ENCODE data around the gene SHANK3. TPM values are rescaled to one million over a fixed set of nuclear protein-coding genes. Genes with fewer than 3 reads are reported as not detected.
"Not testable (repeated sequence)": the region's sequence is repeated elsewhere in the genome, so short reads cannot be mapped to it uniquely, and the experiment has no call there.

The SHANK3 gene
- total RNA-seq, 1 donor from 2014 or later = 0.02 TPM

- intact Hi-C loops (cut with micrococcal nuclease) = not testable (repeated sequence)
Measured at GRCh38 chr22:50643821-50644101, 28.9 kb upstream of the SHANK3 start.

- intact Hi-C loops (cut with micrococcal nuclease) = no loop called here
Measured at GRCh38 chr22:50653256-50653655, 19.4 kb upstream of the SHANK3 start.

DNA sequence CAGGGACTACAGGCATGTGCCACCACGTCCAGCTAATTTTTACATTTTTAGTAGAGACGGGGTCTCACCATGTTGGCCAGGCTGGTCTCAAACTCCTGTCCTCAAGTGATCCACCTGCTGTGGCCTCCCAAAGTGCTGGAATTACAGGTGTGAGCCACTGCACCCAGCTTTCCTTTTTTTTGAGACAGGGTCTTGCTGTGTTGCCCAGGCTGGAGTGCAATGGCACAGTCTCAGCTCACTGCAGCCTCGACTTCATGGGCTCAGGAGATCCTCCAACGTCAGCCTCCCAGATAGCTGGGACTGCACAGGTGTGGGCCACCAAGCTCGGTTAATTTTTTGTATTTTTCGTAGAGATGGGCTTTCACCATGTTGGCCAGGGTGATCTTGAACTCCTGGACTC is 18.0 kb upstream of the SHANK3 start:
- intact Hi-C loops (cut with micrococcal nuclease) = not testable (repeated sequence)

DNA sequence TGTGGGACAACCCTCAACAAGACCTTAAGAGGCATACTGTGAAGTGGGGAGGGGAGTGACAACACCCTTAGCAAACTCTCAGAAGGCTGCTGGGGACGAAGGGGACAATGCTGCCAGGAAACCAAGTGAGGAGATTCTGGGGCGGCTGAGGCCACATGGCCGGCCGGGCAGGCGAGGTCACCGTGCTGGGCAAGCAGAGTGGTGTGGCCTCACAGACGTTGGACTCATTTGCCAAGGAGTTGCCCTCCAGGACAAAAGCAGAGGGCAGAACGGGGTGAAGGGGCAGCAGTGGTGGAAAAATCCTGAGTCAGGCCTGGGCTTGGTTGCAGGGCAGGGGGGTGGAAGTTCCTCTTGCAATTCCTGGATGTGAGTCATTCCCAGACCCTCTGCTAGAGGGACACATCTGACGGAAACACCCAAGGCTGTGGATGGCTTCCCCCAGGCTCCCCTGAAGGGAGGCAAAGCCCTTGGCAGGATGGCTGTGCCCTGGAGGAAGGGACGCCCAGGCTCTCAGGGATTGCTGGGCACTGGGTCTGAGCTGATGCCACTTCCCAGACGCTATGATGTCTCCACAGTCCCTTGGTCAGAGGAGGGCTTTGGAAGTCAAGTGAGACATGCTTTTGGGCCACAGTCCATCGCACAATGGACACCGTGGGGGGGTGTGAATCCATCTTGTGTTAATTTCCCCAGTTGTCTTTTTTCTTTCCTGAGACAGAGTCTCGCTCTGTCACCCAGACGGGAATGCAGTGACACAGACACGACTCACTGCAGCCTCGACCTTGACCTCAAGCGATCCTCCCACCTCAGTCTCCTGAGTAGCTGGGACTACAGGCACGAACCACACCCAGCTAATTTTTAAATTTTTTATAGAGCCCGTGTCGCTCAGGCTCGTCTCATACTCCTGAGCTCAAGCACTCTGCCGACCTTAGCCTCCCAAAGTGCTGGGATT is 16.2 kb upstream of the SHANK3 start:
- intact Hi-C loops (cut with micrococcal nuclease) = no loop called here

GRCh38 chr22:50657925-50658324 is 14.7 kb upstream of the SHANK3 start:
- intact Hi-C loops (cut with micrococcal nuclease) = no loop called here

DNA sequence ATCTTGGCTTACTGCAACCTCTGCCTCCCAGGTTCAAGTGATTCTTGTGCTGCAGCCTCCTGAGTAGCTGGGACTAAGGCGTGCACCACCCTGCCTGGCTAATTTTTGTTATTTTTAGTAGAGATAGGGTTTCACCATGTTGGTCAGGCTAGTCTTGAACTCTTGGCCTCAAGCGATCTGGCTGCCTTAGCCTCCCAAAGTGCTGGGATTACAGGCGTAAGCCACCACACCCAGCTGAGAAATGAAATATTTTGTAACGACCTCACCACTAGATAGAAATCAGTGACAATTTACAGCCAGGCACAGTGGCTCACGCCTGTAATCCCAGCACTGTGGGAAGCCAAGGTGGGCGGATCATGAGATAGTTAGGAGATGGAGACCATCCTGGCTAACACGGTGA is 12.9 kb upstream of the SHANK3 start:
- intact Hi-C loops (cut with micrococcal nuclease) = not testable (repeated sequence)

GRCh38 chr22:50660306-50660705 is 12.3 kb upstream of the SHANK3 start:
- intact Hi-C loops (cut with micrococcal nuclease) = no loop called here

DNA sequence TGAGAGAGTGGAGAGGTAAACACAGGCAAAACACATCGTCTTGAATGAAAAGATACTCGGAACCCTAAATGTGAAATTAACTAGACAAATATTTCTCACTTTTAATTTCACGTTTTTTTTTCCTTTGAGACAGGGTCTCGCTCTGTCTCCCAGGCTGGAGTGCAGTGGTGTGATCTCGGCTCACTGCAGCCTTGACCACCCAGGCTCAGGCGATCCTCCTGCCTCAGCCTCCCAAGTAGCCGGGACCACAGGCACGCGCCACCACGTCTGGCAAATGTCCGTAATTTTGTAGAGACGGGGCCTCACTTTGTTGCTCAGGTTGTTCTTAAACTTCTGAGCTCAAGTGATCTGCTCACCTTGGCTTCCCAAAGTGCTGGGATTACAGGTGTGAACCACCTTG is 7.4 kb upstream of the SHANK3 start:
- intact Hi-C loops (cut with micrococcal nuclease) = no loop called here

DNA sequence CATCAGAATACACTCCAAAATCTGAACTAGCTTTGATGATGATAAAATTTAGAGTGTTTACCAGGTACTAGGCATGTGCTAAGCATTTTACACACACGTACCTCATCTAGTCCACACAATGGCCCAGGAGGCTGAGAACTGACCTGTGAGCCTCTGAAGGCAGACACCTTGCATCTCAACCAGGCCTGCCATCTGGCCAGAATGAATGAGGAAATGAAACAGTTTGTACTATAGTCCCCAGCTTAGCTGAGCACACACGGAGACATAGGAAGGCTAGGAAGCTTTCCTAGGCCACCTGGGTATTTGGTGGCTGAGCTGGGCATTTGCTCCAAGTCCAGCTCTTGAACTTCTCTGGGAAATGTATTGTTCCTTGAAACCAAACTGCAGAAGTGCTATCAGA is 6.9 kb upstream of the SHANK3 start:
- intact Hi-C loops (cut with micrococcal nuclease) = no loop called here

GRCh38 chr22:50670513-50670912 is 2.1 kb upstream of the SHANK3 start:
- intact Hi-C loops (cut with micrococcal nuclease) = no loop called here

GRCh38 chr22:50670914-50671538 is 1.6 kb upstream of the SHANK3 start:
- intact Hi-C loops (cut with micrococcal nuclease) = no loop called here

DNA sequence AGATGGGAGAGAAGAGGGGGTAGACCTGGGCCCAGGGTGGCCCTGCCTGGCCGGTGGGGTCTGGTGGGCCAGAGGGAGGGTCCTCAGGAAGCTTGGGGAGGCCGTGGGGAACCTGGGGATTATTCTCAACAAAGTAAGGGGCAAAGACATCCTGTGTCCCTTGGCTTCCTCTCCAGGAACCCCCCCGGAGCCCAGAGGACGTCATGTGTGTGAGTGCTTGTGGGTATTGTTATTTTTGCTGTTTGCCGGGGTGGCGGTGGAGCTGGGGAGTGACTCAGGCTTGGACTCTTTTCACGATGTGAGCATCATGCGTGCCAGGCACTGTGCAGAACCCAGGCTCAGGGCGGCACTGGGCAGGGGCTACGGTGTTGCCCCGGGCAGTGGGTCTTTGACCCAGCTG is 982 bp upstream of the SHANK3 start:
- intact Hi-C loops (cut with micrococcal nuclease) = no loop called here

DNA sequence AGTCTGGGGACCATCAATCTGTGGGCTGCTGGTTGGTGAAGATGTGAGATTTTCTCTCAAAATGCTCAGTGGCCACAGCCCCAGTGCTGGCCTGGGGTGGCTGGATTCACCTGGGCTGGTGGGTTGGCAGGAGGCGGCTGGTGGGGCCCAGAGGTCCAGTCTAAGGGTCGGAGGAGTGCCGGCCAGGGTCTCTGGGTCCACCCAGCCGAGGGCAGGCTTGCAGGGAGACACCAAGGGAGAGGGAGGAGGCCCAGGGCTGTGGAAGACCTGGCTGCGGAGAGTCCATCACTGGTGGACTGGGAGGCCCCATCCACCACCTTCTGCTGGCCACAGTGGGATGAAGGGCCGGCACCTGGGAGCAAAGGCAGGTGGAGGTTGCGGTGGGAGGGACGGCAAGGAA is 582 bp upstream of the SHANK3 start:
- intact Hi-C loops (cut with micrococcal nuclease) = no loop called here

DNA sequence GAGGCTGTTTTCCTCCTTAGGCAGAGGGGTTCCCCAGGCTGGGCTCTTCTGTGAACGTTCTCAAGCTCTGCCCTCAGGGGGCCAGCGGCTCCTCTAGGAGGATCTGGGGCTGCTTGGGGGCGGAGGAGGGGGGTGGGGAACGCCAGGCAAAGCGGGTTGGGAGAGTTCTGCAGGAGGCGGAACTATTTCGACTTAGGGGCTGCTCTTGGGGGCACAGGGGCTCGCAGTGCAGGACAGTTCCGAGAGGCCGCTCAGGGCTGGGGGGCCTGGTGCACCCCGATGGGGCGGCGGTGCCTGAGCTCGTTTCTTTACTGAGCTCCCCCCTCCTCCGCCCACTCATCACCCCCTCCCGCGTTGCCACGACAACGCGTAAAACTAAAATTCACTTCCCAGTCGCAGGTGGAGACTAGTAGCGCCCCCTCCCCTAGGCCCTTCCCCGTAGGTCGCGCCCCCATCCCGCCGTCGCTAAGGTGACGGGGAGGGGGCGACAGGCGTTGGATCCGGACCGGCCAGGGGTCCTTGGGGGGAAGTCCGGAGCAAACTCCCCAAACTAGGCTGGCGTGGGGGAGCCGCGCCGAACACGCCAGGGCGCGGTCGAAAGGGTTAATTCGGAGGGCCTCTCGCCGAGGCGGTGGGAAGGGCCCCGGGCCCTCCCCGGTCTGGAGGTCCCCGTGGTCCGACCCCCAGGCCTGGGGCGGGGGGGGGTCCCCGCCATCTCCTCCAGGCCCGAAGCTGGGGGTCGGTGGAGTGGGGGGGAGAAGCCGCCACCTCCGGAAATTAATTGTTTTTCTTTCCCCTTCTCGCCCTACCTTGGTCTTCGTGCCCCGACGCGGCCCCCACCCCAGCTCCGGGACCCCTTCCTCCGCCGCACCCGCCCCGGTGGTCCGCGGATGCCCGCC is 857 bp downstream of the SHANK3 start:
- intact Hi-C loops (cut with micrococcal nuclease) = no loop called here

DNA sequence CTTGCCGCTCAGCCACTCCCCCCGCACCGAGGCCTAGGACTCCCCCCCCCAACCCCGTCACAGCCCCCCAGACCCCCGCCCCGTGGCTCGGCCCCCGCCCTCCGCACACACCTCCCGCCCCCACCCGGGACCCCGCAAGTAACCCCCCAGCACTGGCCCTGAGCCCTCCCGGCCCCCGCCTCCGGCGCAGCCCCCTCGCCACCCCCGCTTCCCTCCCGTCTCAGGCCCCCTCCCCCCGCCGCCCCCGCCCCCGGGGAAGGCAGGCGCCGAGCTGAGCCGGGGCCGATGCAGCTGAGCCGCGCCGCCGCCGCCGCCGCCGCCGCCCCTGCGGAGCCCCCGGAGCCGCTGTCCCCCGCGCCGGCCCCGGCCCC is 1.5 kb downstream of the SHANK3 start:
- intact Hi-C loops (cut with micrococcal nuclease) = no loop called here

DNA sequence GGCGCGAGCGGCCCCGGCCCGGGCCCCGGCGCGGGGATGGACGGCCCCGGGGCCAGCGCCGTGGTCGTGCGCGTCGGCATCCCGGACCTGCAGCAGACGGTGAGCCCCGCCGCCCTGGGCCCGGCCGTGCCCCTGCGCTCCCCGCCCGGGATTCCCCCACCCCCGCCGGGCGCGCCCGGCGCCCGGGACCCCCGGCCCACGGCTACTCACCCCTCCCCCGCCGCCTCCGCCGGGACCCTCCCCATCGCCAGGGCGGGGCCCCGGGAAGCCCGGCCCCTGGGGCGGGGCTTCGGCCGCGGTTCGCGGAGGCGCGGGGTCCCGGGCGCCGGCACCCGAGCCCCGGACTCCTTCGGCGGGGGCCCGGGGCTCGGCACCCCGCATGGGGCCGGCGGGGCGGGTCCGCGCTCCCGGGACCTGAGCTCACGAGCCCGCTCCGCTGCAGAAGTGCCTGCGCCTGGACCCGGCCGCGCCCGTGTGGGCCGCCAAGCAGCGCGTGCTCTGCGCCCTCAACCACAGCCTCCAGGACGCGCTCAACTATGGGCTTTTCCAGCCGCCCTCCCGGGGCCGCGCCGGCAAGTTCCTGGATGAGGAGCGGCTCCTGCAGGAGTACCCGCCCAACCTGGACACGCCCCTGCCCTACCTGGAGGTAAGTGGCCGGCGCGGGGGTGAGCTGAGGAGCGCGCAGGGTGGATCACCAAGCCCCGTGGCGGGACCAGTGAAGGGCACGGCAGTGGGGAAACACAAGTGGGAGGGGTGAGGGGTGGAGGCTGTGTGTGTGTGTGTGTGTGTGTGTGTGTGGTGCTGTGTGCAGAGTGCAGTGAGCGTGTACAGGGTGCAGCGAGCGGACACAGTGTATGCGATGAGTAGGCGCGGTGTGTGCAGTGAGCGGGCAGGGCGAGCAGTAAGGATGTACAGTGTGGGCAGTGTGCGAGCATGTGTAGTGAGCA is 2.3 kb downstream of the SHANK3 start:
- intact Hi-C loops (cut with micrococcal nuclease) = no loop called here

DNA sequence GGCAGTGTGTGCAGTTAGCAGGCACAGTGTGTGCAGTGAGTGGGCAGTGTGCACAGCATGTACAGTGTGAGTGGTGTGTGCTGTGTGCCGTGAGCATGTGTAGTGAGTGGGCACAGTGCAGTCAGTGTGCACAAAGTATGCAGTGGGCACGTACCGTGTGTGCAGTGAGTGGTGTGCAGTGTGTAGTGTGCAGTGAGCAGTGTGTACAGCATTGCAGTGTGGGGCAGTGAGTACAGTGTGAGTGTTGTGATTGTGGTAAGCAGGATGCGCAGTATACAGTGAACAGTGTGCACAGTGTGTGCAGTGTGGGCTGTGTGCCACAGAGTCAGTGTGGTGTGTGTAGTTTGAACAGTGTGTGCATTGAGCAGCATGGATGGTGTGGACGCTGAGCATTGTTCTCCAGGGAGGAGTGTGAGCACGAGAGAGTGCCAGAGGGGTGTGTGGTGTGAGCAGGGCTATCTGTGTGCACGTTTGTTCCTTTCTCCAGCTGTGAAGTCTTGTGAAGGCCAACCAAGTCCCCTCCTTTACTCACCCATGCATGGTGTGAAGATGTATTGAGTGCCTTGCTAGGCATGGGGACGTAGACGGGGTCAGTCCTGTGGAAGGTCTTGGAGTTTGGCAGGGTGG is 3.0 kb downstream of the SHANK3 start:
- intact Hi-C loops (cut with micrococcal nuclease) = no loop called here

GRCh38 chr22:50676180-50676636 is 3.6 kb downstream of the SHANK3 start:
- intact Hi-C loops (cut with micrococcal nuclease) = no loop called here

GRCh38 chr22:50676661-50677492 is 4.3 kb downstream of the SHANK3 start:
- intact Hi-C loops (cut with micrococcal nuclease) = no loop called here

Measured in T-helper 2 cell treated with Interferon-gamma antibody and Interleukin-4, amounts not matched to agents 100 ng/mL and 5 ng/mL, for 36 hours (primary cell).